ENCODE data around the gene STXBP1. TPM values are rescaled to one million over a fixed set of nuclear protein-coding genes. Genes with fewer than 3 reads are reported as not detected.

The STXBP1 gene
- total RNA-seq, 1 experiment from 2014 or later = 40.6 TPM

DNA sequence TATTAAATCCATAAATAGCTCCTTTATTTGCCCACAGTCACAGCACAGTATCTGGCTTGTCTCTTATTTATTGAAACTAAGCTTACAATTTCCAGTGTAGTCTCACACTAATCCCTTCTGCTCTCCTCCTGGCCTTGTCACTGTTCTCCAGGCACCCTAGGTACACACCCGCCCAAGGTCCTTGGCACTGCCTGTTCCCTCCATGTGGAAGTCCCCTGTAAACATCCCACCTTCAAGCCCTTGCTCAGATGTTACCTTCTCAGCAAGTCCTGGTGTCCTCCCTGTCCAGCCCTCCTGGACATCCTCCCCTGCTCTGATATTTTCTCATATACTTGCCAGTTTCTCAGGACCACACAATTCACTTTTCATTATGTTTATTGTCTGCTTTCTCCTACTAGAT is 50.5 kb downstream of the STXBP1 start (continued):
- TF ChIP-seq, protein P1, sequence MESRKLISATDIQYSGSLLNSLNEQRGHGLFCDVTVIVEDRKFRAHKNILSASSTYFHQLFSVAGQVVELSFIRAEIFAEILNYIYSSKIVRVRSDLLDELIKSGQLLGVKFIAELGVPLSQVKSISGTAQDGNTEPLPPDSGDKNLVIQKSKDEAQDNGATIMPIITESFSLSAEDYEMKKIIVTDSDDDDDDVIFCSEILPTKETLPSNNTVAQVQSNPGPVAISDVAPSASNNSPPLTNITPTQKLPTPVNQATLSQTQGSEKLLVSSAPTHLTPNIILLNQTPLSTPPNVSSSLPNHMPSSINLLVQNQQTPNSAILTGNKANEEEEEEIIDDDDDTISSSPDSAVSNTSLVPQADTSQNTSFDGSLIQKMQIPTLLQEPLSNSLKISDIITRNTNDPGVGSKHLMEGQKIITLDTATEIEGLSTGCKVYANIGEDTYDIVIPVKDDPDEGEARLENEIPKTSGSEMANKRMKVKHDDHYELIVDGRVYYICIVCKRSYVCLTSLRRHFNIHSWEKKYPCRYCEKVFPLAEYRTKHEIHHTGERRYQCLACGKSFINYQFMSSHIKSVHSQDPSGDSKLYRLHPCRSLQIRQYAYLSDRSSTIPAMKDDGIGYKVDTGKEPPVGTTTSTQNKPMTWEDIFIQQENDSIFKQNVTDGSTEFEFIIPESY (IDR thresholded peaks at IDR 0.05; ENCODE audit: extremely low read depth, insufficient replicate concordance, low read length) = no peak
- TF ChIP-seq, protein P2, sequence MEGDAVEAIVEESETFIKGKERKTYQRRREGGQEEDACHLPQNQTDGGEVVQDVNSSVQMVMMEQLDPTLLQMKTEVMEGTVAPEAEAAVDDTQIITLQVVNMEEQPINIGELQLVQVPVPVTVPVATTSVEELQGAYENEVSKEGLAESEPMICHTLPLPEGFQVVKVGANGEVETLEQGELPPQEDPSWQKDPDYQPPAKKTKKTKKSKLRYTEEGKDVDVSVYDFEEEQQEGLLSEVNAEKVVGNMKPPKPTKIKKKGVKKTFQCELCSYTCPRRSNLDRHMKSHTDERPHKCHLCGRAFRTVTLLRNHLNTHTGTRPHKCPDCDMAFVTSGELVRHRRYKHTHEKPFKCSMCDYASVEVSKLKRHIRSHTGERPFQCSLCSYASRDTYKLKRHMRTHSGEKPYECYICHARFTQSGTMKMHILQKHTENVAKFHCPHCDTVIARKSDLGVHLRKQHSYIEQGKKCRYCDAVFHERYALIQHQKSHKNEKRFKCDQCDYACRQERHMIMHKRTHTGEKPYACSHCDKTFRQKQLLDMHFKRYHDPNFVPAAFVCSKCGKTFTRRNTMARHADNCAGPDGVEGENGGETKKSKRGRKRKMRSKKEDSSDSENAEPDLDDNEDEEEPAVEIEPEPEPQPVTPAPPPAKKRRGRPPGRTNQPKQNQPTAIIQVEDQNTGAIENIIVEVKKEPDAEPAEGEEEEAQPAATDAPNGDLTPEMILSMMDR (IDR thresholded peaks at IDR 0.05 in 2 of 3, conservative IDR thresholded peaks at IDR 0.05 in 1 of 3; ENCODE audit: borderline replicate concordance in 1 of 3, insufficient read depth in 1 of 3, low read depth in 2 of 3, low read length in 2 of 3) = no peak
- TF ChIP-seq RAD21 (IDR thresholded peaks at IDR 0.05; ENCODE audit: low read depth) = no peak
- no peak for TF ChIP-seq FOSL1 (IDR thresholded peaks at IDR 0.05; ENCODE audit: low read depth)
- no peak for TF ChIP-seq POLR2A (IDR thresholded peaks at IDR 0.05; ENCODE audit: borderline replicate concordance, extremely low read depth, insufficient read depth, insufficient read length)
- TF ChIP-seq EZH2phosphoT487 (IDR thresholded peaks at IDR 0.05; ENCODE audit: borderline replicate concordance) = no peak
- TF ChIP-seq TCF7L2 (IDR thresholded peaks at IDR 0.05; ENCODE audit: borderline replicate concordance, extremely low read depth, insufficient read depth, insufficient read length) = no peak

DNA sequence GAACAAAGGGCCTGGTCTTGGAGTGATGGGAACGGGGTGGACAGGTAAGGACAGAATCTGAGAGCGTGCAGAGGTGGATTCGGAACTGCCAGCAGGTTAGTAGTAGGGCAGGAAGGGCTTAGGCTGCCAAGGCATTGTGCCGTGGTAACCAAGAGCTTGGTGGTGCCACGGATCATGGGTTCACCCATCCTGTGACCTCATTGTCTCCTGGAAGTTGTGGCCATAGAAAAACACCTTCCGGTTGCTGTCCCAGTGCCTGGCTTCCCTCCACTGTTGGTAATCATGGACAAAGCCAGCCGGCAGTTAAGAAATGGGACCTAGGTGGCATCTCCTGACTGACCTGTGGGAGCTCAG is 52.2 kb downstream of the STXBP1 start:
- H2AFZ ChIP-seq (ENCODE audit: low read depth, low read length, poor library complexity, severe bottlenecking) = no peak overlapping the region
- H3K9me3 ChIP-seq (ENCODE audit: control insufficient read depth in 1 of 2, insufficient read depth in 1 of 2, low read depth in 1 of 2, low read length in 2 of 2) = no peaks in the 10 kb centered on the region
- H3K4me2 ChIP-seq (ENCODE audit: low read length) = no peak overlapping the region
- no peaks in the 10 kb centered on the region for H3K36me3 ChIP-seq (ENCODE audit: control insufficient read depth in 1 of 2, insufficient read depth in 2 of 2, low read length in 2 of 2)
- H3K4me1 ChIP-seq (ENCODE audit: control insufficient read depth in 1 of 2, insufficient read depth in 2 of 2, low read length in 2 of 2) = no peaks in the 10 kb centered on the region
- CTCF ChIA-PET = no interaction called here
- no TSS peak for BruUV-seq (replicated peaks)
- no peak overlapping the region for H3K4me3 ChIP-seq (replicated peaks in 1 of 2; ENCODE audit: low read depth in 1 of 2, low read length in 2 of 2)
- H3K27me3 ChIP-seq (ENCODE audit: insufficient read depth, low read length) = no peaks in the 10 kb centered on the region
- RAD21 ChIA-PET (ENCODE audit: low non-redundant PET in 1 of 2, low total read pairs in 2 of 2, uncharacterized antibody in 2 of 2, unreplicated experiment in 2 of 2) = no interaction called here
- H3K27ac ChIP-seq (ENCODE audit: low read depth, low read length) = no peak overlapping the region
- POLR2A ChIA-PET = no interaction called here
- H3K9ac ChIP-seq (ENCODE audit: low read length) = no peak overlapping the region
- no peak for DNase-seq (ENCODE audit: low read depth, low spot score)
- TF ChIP-seq, protein P3, sequence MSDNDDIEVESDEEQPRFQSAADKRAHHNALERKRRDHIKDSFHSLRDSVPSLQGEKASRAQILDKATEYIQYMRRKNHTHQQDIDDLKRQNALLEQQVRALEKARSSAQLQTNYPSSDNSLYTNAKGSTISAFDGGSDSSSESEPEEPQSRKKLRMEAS (IDR thresholded peaks at IDR 0.05) = no peak
- TF ChIP-seq FOSL1 (IDR thresholded peaks at IDR 0.05; ENCODE audit: low read depth) (no peak), TCF7L2 (IDR thresholded peaks at IDR 0.05; ENCODE audit: borderline replicate concordance, extremely low read depth, insufficient read depth, insufficient read length) (no peak), EZH2 (IDR thresholded peaks at IDR 0.05) (no peak), RAD21 (IDR thresholded peaks at IDR 0.05; ENCODE audit: low read depth) (no peak)
- no peaks in the 10 kb centered on the region for H3K9me2 ChIP-seq (ENCODE audit: insufficient read depth)
- intact Hi-C loops (cut with micrococcal nuclease) = no loop called here
- ATAC-seq = no peak
- no peaks in the 10 kb centered on the region for H4K20me1 ChIP-seq (ENCODE audit: insufficient read depth)
- H3K79me2 ChIP-seq (ENCODE audit: insufficient read depth, low read length) = no peaks in the 10 kb centered on the region
